Liver (tissue), 9 donors: ENCODE measurements around the gene TSKU. TPM values are rescaled to one million over a fixed set of nuclear protein-coding genes. Genes with fewer than 3 reads are reported as not detected.

ENCODE experiments used
- DNase-seq: peaks from one replicate; pipeline ENCODE4 v3.0.0-alpha.2; 2017; ENCODE audit warnings: low spot score
- H3K27ac ChIP-seq, 2 donors: one replicate each; pipeline ENCODE4 v1.7.0; 2013; ENCODE audit warnings: inconsistent platforms in 2 of 2, low read length in 2 of 2, control low read depth in 1 of 2, low read depth in 1 of 2, mild to moderate bottlenecking in 1 of 2
- H3K27me3 ChIP-seq, 4 donors: one replicate each; pipeline versions ENCODE4 v1.6.1 to v1.7.0; 2013; ENCODE audit warnings: low read length in 3 of 4, inconsistent platforms in 1 of 4, mild to moderate bottlenecking in 1 of 4, moderate library complexity in 1 of 4; ENCODE audit not compliant: control insufficient read depth in 4 of 4, insufficient read depth in 4 of 4
- H3K36me3 ChIP-seq, 4 donors: one replicate each; pipeline versions ENCODE4 v1.6.1 to v1.7.0; 2013; ENCODE audit warnings: low read length in 3 of 4, mild to moderate bottlenecking in 3 of 4, low read depth in 1 of 4, moderate library complexity in 1 of 4; ENCODE audit not compliant: control insufficient read depth in 4 of 4, insufficient read depth in 3 of 4
- H3K4me1 ChIP-seq, 4 donors: one replicate each; pipeline versions ENCODE4 v1.6.1 to v1.7.0; 2013; ENCODE audit warnings: low read length in 3 of 4, mild to moderate bottlenecking in 3 of 4, moderate library complexity in 1 of 4; ENCODE audit not compliant: control insufficient read depth in 4 of 4, insufficient read depth in 4 of 4
- H3K4me3 ChIP-seq, 3 donors: one replicate each; pipeline versions ENCODE4 v1.6.1 to v1.7.0; 2013; ENCODE audit warnings: low read length in 3 of 3, control low read depth in 1 of 3, low read depth in 1 of 3, mild to moderate bottlenecking in 1 of 3
- H3K9ac ChIP-seq, 2 donors: one replicate each; pipeline ENCODE4 v1.7.0; 2013; ENCODE audit warnings: low read length in 2 of 2, mild to moderate bottlenecking in 2 of 2, moderate library complexity in 2 of 2, control low read depth in 1 of 2, low read depth in 1 of 2
- H3K9me3 ChIP-seq, 4 donors: one replicate each; pipeline versions ENCODE4 v1.6.1 to v1.7.0; 2013; ENCODE audit warnings: low read length in 3 of 4; ENCODE audit not compliant: control insufficient read depth in 4 of 4
- EGR1 ChIP-seq, 2 donors: IDR thresholded peaks; 2 replicates each; pipeline ENCODE4 v1.6.1; 2016 to 2018; ENCODE audit warnings: antibody characterized with exemption in 2 of 2, low read depth in 2 of 2
- FOXA1 ChIP-seq: IDR thresholded peaks from 2 replicates; pipeline ENCODE4 v1.6.1; 2016; ENCODE audit warnings: antibody characterized with exemption
- FOXA2 ChIP-seq: IDR thresholded peaks from 2 replicates; pipeline ENCODE4 v1.6.1; 2016; ENCODE audit warnings: antibody characterized with exemption
- HNF4A ChIP-seq, 2 donors: conservative IDR thresholded peaks; 2 replicates each; pipeline ENCODE4 v1.6.1; 2016; ENCODE audit warnings: antibody characterized with exemption in 2 of 2, mild to moderate bottlenecking in 2 of 2
- HNF4G ChIP-seq: IDR thresholded peaks from 2 replicates; pipeline ENCODE4 v1.6.1; 2016; ENCODE audit warnings: antibody characterized with exemption
- JUND ChIP-seq, 2 donors: IDR thresholded peaks; 2 replicates each; pipeline ENCODE4 v1.6.1; 2016; ENCODE audit warnings: antibody characterized with exemption in 2 of 2
- NR2F2 ChIP-seq: IDR thresholded peaks from 2 replicates; pipeline ENCODE4 v1.6.1; 2016; ENCODE audit warnings: antibody characterized with exemption
- RAD21 ChIP-seq, 2 donors: IDR thresholded peaks; 2 replicates each; pipeline ENCODE4 v1.6.1; 2016; ENCODE audit warnings: antibody characterized with exemption in 2 of 2, mild to moderate bottlenecking in 2 of 2
- RXRA ChIP-seq, 2 donors: IDR thresholded peaks; 2 replicates each; pipeline ENCODE4 v1.6.1; 2017 to 2018; ENCODE audit warnings: antibody characterized with exemption in 2 of 2, mild to moderate bottlenecking in 1 of 2
- SP1 ChIP-seq: IDR thresholded peaks from 2 replicates; pipeline ENCODE4 v1.6.1; 2018; ENCODE audit warnings: antibody characterized with exemption, mild to moderate bottlenecking
- WGBS: extraction: QIAGEN DNeasy Blood & Tissue Kit; methylation state at CpG from one replicate; pipeline ENCODE4 v1.1.7; 2013; 5-methylcytosine and 5-hydroxymethylcytosine counted together
- polyA plus RNA-seq, 2 donors: library from polyadenylated mRNA; stranded (reverse) in 1 of 2; unstranded in 1 of 2; fragments of 200-250 nt in 1 of 2; fragments of >200 nt in 1 of 2; fragmentation: Nextera tagmentation in 1 of 2; extraction: Ambion mirVana in 1 of 2; gene quantifications; one replicate each; pipeline versions ENCODE4 v1.2.1 to v1.2.3, GENCODE V29; 2013 to 2015
- total RNA-seq, 2 donors: library from RNA; depleted of rRNA; stranded (reverse); fragments of >200 nt; gene quantifications; one replicate each; pipeline ENCODE4 v1.2.3, GENCODE V29; 2014
- TF ChIP-seq, protein P1 (sequence below): IDR thresholded peaks from 2 replicates; pipeline ENCODE4 v1.6.1; 2016; ENCODE audit warnings: antibody characterized with exemption
- TF ChIP-seq, protein P2 (sequence below): fragments of 150-350 bp; IDR thresholded peaks from 2 replicates; pipeline ENCODE4 v1.5.1; 2017; ENCODE audit warnings: improper control_type of control experiment, low read depth, low read length; ENCODE audit not compliant: missing input control
- TF ChIP-seq, protein P3 (sequence below): IDR thresholded peaks from 2 replicates; pipeline ENCODE4 v1.6.1; 2016; ENCODE audit warnings: antibody characterized with exemption
- donor health status: healthy.
- donor health status: healthy.
- donor health status: healthy.
- donor health status: healthy.
- donor health status: healthy.

TSKU gene
- total and polyA plus RNA-seq, 4 donors, result 3.3 to 492 (median 46.0) TPM

DNA sequence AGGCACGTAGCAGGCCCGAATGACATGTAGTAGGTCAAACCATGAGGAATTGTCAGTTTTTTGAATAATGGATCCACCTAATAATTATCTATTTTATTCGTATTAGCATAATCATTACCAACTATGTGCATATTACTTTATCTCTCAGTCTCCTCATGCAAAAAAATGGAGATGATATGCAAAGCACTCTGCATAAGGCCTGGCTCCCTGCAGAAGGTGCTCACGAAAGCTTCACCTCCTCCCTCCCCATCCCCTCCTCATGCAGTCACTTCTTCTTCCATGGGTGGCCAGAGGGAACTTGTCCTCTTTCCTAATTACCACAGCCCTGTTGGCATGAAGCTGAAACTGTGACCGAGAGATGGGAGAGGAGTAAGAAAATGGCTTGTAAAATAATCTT is 20.8 kb upstream of the TSKU start:
- H3K9me3 ChIP-seq, result no peaks in the 10 kb centered on the region
- no peaks in the 10 kb centered on the region for H3K36me3 ChIP-seq
- peaks cover 4 to 24% (median 17%) of the 10 kb centered on the region in 4 donors for H3K4me1 ChIP-seq
- H3K4me3 ChIP-seq, result no peak overlapping the region
- no peak overlapping the region for H3K9ac ChIP-seq
- 91% methylated on average over 5 of the region's 5 CpGs for WGBS
- H3K27ac ChIP-seq, result no peak overlapping the region
- no peak for DNase-seq
- no peak for TF ChIP-seq FOXA2
- peak in 1 of 2 donors; percentile 2 for TF ChIP-seq HNF4A (conservative IDR thresholded peaks at IDR 0.05)
- H3K27me3 ChIP-seq, result no peaks in the 10 kb centered on the region

DNA sequence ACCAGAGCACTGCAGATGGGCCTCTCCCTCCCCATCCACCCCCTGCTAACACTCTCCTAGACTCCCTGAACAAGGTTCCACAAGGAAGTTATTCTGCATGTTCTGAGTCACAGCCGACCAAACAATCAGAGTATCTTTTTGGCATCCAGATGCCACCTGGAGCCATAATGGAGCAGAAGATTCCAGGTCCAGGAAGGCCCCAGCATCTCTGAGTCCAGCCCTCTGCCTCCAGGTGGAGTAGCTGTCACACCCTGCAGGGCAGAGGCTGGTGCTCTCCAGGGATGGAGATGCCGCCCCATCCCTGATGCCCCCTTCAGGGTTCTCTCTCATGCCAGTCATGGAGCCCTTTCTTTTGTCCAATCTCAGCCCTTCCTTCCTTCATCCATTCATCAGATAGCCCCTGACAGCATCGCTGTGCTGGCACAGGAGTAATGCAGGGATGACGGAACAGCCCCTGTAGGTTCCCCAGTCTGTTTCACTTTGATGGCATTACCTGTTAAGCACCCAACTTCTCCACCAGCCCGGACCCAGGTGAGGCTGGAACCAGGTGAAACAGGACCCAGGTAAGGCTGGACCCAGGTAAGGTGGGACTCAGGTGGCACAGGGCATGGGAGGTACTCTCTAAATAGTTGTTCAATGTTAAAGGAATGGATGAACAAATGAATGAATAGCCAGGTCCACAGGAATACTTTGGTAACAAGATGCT is 20.1 kb upstream of the TSKU start:
- DNase-seq, result no peak
- no peak overlapping the region for H3K27ac ChIP-seq

DNA sequence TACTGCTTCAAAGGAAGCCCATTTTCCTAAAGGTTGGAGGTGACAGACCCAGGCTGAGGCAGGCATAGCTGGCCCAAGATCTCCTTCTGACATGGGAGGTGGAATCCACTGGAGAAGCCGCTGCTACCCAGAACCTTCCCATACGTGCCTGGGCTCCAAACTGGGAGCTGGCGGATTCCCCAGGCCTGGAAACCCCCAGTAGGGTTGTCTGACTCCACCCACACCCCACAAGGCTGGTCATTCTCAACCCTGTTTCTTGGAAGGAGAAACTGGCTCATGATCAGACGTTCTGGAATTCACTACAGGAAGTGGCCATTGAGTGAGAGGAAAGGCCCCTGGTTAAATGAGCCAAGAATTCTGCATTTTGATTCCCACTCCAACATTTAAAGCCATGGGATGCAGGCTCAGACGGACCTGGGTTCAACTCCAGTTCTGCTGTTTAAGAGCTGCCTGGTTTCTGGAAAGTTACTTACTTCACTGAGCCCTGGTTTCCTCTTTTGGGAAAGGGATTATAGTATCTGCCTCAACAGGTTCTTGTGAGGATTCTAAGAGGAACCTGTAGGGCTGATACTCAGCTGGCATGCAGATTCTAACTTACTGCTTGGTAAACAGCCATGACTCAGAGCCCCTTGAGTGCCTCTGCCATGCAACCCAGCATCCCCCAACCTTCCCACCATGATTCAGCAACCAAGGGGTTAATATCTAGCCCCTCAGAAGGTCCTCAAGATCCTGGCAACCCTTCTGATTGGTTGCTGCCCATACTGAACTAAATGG is 19.4 kb upstream of the TSKU start:
- H3K4me1 ChIP-seq, result peaks cover 15 to 38% (median 24%) of the 10 kb centered on the region in 4 donors
- no peaks in the 10 kb centered on the region for H3K36me3 ChIP-seq
- no peak overlapping the region for H3K4me3 ChIP-seq
- H3K27ac ChIP-seq, result no peak overlapping the region
- DNase-seq, result no peak
- no peak overlapping the region for H3K9ac ChIP-seq
- WGBS, result 71% methylated on average over 5 of the region's 5 CpGs
- TF ChIP-seq, protein P1, sequence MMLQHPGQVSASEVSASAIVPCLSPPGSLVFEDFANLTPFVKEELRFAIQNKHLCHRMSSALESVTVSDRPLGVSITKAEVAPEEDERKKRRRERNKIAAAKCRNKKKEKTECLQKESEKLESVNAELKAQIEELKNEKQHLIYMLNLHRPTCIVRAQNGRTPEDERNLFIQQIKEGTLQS, result no peak
- TF ChIP-seq NR2F2, result peak; percentile 24
- no peaks in the 10 kb centered on the region for H3K9me3 ChIP-seq
- no peaks in the 10 kb centered on the region for H3K27me3 ChIP-seq

More for the DNA sequence above, 20.1 kb upstream of the TSKU start:
- 95% methylated on average over 5 of the region's 5 CpGs for WGBS
- Histone ChIP-seq H3K4me3 (no peak overlapping the region), H3K27me3 (no peaks in the 10 kb centered on the region), H3K36me3 (no peaks in the 10 kb centered on the region), H3K9ac (no peak overlapping the region), H3K9me3 (no peaks in the 10 kb centered on the region), H3K4me1 (peaks cover 11 to 31% (median 20%) of the 10 kb centered on the region in 4 donors)
- no peak for TF ChIP-seq SP1
- no peak for TF ChIP-seq RXRA (IDR thresholded peaks at IDR 0.05)
- no peak for TF ChIP-seq EGR1 (IDR thresholded peaks at IDR 0.05; ENCODE audit: low read depth in 2 of 2)
- TF ChIP-seq FOXA1, result no peak
- no peak for TF ChIP-seq HNF4A (conservative IDR thresholded peaks at IDR 0.05)
- no peak for TF ChIP-seq FOXA2
- TF ChIP-seq, protein P2, sequence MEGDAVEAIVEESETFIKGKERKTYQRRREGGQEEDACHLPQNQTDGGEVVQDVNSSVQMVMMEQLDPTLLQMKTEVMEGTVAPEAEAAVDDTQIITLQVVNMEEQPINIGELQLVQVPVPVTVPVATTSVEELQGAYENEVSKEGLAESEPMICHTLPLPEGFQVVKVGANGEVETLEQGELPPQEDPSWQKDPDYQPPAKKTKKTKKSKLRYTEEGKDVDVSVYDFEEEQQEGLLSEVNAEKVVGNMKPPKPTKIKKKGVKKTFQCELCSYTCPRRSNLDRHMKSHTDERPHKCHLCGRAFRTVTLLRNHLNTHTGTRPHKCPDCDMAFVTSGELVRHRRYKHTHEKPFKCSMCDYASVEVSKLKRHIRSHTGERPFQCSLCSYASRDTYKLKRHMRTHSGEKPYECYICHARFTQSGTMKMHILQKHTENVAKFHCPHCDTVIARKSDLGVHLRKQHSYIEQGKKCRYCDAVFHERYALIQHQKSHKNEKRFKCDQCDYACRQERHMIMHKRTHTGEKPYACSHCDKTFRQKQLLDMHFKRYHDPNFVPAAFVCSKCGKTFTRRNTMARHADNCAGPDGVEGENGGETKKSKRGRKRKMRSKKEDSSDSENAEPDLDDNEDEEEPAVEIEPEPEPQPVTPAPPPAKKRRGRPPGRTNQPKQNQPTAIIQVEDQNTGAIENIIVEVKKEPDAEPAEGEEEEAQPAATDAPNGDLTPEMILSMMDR, result no peak
- TF ChIP-seq, protein P1, result no peak
- no peak for TF ChIP-seq JUND (IDR thresholded peaks at IDR 0.05)
- no peak for TF ChIP-seq HNF4G
- TF ChIP-seq RAD21 (IDR thresholded peaks at IDR 0.05), result no peak
- TF ChIP-seq NR2F2, result no peak
- TF ChIP-seq, protein P3, sequence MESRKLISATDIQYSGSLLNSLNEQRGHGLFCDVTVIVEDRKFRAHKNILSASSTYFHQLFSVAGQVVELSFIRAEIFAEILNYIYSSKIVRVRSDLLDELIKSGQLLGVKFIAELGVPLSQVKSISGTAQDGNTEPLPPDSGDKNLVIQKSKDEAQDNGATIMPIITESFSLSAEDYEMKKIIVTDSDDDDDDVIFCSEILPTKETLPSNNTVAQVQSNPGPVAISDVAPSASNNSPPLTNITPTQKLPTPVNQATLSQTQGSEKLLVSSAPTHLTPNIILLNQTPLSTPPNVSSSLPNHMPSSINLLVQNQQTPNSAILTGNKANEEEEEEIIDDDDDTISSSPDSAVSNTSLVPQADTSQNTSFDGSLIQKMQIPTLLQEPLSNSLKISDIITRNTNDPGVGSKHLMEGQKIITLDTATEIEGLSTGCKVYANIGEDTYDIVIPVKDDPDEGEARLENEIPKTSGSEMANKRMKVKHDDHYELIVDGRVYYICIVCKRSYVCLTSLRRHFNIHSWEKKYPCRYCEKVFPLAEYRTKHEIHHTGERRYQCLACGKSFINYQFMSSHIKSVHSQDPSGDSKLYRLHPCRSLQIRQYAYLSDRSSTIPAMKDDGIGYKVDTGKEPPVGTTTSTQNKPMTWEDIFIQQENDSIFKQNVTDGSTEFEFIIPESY, result no peak
